ENCODE results near the gene VPS54. TPM values are rescaled to one million over a fixed set of nuclear protein-coding genes. Genes with fewer than 3 reads are reported as not detected.

Gene VPS54, protein sequence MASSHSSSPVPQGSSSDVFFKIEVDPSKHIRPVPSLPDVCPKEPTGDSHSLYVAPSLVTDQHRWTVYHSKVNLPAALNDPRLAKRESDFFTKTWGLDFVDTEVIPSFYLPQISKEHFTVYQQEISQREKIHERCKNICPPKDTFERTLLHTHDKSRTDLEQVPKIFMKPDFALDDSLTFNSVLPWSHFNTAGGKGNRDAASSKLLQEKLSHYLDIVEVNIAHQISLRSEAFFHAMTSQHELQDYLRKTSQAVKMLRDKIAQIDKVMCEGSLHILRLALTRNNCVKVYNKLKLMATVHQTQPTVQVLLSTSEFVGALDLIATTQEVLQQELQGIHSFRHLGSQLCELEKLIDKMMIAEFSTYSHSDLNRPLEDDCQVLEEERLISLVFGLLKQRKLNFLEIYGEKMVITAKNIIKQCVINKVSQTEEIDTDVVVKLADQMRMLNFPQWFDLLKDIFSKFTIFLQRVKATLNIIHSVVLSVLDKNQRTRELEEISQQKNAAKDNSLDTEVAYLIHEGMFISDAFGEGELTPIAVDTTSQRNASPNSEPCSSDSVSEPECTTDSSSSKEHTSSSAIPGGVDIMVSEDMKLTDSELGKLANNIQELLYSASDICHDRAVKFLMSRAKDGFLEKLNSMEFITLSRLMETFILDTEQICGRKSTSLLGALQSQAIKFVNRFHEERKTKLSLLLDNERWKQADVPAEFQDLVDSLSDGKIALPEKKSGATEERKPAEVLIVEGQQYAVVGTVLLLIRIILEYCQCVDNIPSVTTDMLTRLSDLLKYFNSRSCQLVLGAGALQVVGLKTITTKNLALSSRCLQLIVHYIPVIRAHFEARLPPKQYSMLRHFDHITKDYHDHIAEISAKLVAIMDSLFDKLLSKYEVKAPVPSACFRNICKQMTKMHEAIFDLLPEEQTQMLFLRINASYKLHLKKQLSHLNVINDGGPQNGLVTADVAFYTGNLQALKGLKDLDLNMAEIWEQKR
- total RNA-seq: 24.7 and 26.9 TPM in 2 replicates

DNA sequence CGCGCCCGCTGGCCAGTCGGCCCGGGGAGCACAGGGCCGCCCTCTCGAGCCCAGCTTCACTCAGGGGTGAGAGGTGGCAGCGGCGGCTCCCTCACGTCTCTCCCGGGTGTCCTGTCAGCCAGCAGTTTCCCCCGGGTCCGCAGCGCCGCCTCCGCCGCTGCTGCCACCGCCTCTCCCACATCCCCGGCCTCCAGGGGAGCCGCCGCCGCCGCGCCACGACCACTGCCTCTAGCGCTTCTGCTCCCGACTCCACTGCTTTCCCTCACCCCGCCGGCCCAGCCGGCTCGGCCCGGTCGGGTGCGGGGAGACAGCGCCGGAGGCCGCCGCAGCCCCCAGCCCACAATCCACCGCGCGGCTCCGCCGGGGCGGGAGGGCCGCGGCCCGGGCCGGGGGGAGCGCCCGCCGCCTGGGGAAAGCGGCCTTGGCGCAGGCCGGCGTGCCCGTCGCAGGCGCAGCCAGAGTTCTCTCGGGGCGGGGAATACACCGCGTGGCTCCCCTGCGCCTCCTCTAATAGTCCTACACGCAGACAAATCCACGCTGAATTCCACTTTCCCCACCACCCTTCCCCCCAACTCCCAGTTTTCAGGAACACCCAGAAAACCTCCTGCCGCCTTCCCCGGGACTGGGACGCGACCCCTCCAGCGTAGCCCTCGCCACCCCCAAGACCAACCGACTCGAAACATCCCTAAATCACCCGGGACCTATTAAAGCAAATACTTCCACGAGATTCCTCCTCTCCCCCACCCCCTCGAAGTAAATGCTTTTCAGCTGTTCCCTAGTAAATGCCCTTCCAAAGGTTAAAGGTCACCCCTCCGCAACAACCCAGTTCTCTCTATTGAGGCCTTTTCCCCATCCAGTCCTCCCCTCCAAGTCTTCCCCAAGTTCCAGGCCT is at the start of gene VPS54:
TSS of gene VPS54 (minus strand) at position 346 of the 892 bp plus-strand sequence. CDS start 35,429 bp downstream, outside the sequence.

Small RNAs within 50 kb of the gene (small RNA-seq; reads per million reads assigned to genes)
- not detected for gene RF01293

Other genes with a start within 250 kb of the VPS54 start
- 117 and 136 TPM in 2 replicates for gene UGP2, start 177.5 kb downstream of the VPS54 start, total RNA-seq
- 4.7 and 5.5 TPM in 2 replicates for gene PELI1, start 125.0 kb upstream of the VPS54 start, total RNA-seq